Neural progenitor cell (in vitro differentiated cells): ENCODE measurements around the gene CDC26.

Experiments
- CTCF ChIP-seq: fragments of 200-600 bp; sonication (generic); IDR thresholded peaks from 2 replicates; pipeline ENCODE4 v1.5.1; 2017; ENCODE audit warnings: antibody characterized with exemption, mild to moderate bottlenecking
- EZH2 ChIP-seq: fragments of 200-600 bp; sonication (generic); IDR thresholded peaks from 2 replicates; pipeline ENCODE4 v1.6.1; 2017; ENCODE audit warnings: antibody characterized with exemption, mild to moderate bottlenecking, moderate library complexity
- EZH2phosphoT487 ChIP-seq: fragments of 200-600 bp; sonication (generic); IDR thresholded peaks from 2 replicates; pipeline ENCODE4 v1.6.1; 2017; ENCODE audit warnings: antibody characterized with exemption

DNA sequence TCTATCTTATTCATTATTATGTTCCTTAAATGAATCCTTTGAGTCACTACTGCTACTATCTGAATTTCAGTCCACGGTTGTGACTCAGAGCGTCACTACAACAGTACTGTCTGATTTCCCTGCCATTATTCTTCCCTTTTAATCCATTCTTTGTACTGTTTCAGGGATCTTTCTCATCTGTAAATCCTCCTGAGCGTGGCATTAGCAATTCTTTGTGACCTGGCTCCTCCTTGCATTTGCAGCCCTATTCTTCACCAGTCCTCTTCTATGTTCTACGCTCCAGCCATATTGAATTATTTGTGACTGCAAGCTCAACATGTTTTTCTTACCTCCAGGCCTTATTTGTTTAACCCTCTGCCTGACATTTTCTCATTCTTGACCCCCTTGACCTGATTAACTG, 6.0 kb upstream of the CDC26 start:
- TF ChIP-seq EZH2, result no peak
- TF ChIP-seq CTCF, result no peak
- TF ChIP-seq EZH2phosphoT487, result no peak
